Epithelial cell of prostate (primary cell): Measurements from ENCODE around the gene EPB41L3.
"Not testable (repeated sequence)": the region's sequence is repeated elsewhere in the genome, so short reads cannot be mapped to it uniquely, and the experiment has no call there.

ENCODE experiments used
- DNase-seq: peaks from one replicate; pipeline ENCODE4 v3.0.0-alpha.2; 2011; ENCODE audit warnings: low read depth, low spot score
- H3K27ac ChIP-seq: fragments of 450-650 bp; 2 replicates; pipeline ENCODE4 v1.5.1; 2017; ENCODE audit warnings: mild to moderate bottlenecking

Gene EPB41L3

GRCh38 chr18:5503740-5504139 is 40.1 kb downstream of the EPB41L3 start:
- no peak overlapping the region for H3K27ac ChIP-seq
- no peak for DNase-seq

GRCh38 chr18:5500158-5500939 is 43.4 kb downstream of the EPB41L3 start:
- H3K27ac ChIP-seq: no peak overlapping the region
- DNase-seq: no peak

DNA sequence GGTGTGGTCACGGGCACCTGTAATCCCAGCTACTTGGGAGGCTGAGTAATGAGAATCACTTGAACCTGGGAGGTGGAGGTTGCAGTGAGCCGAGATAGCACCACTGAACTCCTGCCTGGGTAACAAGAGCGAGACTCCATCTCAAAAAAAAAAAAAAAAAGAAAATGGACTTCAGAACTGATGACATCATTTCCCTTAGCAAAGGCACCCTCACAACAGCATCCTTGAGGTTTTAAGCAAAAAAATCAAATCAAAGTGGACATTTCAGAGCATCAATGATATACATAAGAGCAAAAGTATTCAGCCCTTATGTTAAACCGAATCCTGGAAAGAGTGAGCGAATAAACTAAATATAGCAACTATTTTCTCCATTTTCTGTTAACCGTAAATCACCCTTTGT is 45.3 kb downstream of the EPB41L3 start:
- no peak for DNase-seq

DNA sequence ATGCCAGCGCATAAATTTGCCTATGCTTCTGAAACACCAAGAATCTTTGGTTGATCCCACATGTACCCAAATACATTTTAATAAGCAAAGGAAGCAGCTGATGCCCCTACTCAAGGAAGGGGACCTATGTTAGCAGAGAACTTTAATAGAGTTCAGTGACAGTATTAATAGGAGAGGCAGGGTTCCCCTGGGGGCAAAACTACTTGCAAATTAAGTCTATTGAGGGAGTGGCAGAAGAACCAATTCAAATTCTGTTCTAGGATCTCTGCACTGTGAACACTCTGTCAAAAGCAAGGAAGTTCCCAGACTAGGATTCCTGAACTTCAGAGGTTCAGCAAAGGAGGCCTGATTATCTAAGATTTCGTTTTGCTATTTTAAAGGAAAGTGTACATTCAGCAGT is 47.5 kb downstream of the EPB41L3 start:
- H3K27ac ChIP-seq: no peak overlapping the region
- DNase-seq: no peak

More for the DNA sequence above, 45.3 kb downstream of the EPB41L3 start:
- H3K27ac ChIP-seq: no peak overlapping the region

GRCh38 chr18:5490753-5491480 is 52.9 kb downstream of the EPB41L3 start:
- no peak overlapping the region for H3K27ac ChIP-seq
- no peak for DNase-seq

DNA sequence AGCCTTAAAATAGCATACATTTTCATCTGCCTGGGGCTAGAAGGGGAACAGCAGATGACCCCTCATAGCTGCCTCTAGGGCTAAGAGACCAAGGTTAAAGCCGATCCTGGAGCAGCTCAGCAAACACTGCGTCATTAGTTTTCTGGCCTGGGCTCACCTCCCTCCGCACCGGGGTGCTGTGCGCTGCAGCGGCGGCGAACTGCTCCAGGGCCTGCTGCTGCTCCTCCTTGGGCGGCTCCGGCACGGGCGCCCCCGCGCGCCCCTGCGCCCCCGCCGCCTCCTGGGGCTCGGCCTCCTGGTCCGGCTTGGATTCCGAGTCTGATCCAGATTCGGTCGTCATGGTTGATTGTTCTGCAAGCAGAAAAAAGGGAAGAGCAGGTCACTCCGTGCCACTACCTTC is 55.0 kb downstream of the EPB41L3 start:
- no peak for DNase-seq
- no peak overlapping the region for H3K27ac ChIP-seq

- not testable (repeated sequence) for DNase-seq
Observed at GRCh38 chr18:5488044-5488443, 55.8 kb downstream of the EPB41L3 start.

GRCh38 chr18:5484526-5484925 is 59.3 kb downstream of the EPB41L3 start:
- H3K27ac ChIP-seq: no peak overlapping the region
- DNase-seq: no peak

More at GRCh38 chr18:5488044-5488443, 55.8 kb downstream of the EPB41L3 start:
- not testable (repeated sequence) for H3K27ac ChIP-seq

DNA sequence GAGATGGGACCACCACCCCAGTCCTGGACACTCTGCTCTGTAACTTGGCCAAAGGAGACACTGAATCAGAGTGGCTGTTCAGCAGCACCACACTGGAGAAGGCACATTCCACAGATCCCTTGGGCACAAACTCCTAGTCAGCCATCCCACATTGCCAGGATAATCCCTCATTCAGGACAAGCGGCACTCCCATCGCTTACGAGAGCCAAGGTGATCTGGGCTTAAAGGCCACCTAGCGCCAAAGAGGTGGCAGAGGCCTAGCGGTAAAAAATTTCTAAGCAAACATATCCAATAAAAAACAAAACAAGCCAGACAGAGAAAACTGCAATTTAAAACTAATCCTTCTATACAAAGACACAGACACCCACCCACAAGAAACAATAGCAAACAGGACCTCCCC is 62.2 kb downstream of the EPB41L3 start:
- no peak overlapping the region for H3K27ac ChIP-seq
- no peak for DNase-seq

GRCh38 chr18:5478261-5478660 is 65.5 kb downstream of the EPB41L3 start:
- DNase-seq: no peak
- H3K27ac ChIP-seq: no peak overlapping the region

DNA sequence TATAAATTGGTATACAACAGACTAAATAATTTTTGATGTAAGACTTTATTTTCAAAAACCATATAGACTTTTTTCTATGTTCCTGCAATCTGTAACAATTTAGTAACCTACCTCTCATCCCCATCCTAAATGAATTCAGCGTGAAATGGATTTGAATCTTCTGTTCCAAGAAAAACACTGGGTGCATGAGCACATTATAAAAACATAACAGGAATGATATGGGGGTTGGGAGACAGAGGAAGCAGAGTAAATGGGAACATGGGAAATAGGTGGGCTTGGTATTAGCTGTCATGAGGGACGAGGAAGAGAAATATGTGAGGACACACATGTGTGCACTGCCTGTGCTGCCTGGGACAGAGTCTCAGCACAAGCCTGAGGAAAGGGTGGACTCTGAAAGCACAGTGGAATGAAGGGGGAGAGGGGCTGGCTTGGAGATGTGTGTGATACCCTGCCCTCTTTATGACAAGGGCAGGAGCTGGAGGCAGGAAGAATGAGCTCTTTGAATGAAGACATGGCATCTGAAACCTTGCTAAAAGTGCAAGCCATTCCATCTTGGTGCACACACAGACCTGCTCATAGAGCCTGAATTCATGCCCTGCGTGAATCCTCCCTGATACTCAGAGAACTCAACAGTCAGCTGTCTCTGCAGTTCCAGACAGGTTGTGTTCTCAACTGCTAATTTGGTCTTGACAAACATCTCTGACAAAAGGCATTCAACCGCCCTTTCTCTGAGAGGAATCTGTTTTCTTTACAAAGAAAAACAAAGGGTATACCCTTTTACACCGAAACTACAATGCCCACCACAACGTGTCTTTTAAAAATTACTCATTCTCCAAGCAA is 66.6 kb downstream of the EPB41L3 start:
- DNase-seq: no peak
- no peak overlapping the region for H3K27ac ChIP-seq

DNA sequence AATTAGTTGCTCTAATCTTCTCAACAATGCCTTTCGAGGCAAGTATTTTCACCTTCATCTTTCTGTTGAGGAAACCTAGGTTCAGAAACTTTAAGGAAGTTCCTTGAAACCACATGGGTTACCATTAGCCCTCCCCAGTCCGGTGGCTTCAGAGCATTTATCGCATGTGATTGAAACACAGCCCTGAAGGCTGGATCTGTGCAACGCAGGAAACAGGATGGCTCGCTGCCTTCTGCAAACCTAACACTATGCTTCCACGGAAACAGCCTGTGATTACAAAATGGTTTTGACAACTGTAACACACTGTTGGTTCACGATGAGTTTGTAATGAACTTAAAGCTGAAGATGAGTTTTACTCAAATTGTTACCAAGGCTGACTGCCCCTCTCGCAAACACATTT is 68.5 kb downstream of the EPB41L3 start:
- no peak for DNase-seq
- no peak overlapping the region for H3K27ac ChIP-seq

DNA sequence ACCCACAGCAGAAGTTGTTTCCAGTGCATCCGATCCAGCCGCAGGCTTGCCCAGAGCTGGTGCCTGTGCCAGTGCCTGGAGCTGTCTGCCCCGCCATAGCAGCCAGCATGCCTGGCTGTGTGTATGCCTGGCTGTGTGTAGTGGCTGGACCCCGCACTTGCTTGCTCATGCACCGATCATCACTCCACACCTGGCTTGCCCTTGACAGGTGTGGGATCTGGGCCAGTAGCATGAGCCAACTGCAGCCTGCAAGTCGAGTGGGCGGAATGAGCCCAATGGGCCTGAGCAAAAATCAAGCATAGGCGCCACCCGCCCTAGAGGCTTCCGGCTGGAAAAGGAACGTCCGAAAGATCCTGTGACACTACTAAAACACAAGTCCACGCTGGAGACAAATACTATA is 74.5 kb downstream of the EPB41L3 start:
- no peak overlapping the region for H3K27ac ChIP-seq
- DNase-seq: peak; percentile 8

DNA sequence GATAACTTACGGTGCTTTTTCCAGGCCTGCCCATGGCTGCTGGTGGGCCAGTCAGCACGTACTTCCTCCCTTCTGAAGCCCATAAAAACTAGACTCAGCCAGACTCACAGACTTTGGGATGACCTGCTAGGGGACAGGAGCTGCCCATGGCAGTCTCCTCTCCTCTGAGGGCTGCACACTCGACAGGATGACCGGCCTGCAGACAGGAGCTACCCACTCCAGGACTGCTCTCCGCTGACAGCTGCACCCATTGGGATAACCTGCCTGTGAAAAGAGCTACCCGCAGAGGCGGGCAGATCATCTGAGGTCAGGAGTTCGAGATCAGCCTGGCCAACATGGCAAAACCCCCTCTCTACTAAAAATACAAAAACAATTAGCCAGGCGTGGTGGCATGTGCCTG is 75.4 kb downstream of the EPB41L3 start:
- H3K27ac ChIP-seq: no peak overlapping the region
- no peak for DNase-seq

GRCh38 chr18:5467671-5468070 is 76.1 kb downstream of the EPB41L3 start:
- DNase-seq: no peak

DNA sequence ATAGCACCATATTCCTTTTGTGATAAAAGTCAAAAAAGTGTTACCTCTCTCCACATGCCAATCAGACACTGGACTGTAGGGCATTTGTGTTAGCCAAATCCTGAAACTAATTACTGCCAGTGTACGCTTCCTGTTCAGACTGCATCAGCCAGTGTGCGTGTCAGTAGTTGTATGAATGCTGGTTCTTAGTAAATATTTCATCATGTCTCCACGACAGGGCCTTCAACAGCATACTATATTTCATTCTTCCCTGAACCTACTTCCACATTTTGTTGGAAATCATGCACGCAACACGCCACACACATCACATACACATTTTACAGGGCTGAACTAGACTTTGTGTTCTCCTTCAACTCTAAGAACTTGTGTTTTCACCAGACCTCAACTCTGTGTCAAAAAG is 77.5 kb downstream of the EPB41L3 start:
- no peak for DNase-seq
- H3K27ac ChIP-seq: no peak overlapping the region

More at GRCh38 chr18:5467671-5468070, 76.1 kb downstream of the EPB41L3 start:
- H3K27ac ChIP-seq: no peak overlapping the region

- H3K27ac ChIP-seq: no peak overlapping the region
- DNase-seq: no peak
Observed at GRCh38 chr18:5464251-5464650, 79.5 kb downstream of the EPB41L3 start.

DNA sequence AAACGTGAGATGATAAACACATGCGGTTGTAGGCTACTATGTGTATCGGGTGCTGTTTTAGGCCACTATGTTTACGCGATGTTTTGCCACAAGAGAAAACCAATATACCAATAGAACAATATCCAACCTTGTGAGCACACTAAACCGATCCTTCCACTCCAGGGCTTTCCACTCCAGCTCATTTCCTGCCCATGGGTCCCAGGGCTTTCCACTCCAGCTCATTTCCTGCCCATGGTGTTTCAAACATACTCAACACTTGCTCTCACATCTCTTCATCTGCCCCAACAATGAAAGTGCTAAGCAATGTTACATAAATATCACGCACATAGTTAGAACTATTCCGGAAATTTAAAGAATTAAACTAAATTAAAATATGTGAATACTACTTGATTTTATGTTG is 80.0 kb downstream of the EPB41L3 start:
- DNase-seq: no peak

GRCh38 chr18:5463390-5463789 is 80.4 kb downstream of the EPB41L3 start:
- no peak for DNase-seq
- H3K27ac ChIP-seq: no peak overlapping the region

More for the DNA sequence above, 80.0 kb downstream of the EPB41L3 start:
- no peak overlapping the region for H3K27ac ChIP-seq

DNA sequence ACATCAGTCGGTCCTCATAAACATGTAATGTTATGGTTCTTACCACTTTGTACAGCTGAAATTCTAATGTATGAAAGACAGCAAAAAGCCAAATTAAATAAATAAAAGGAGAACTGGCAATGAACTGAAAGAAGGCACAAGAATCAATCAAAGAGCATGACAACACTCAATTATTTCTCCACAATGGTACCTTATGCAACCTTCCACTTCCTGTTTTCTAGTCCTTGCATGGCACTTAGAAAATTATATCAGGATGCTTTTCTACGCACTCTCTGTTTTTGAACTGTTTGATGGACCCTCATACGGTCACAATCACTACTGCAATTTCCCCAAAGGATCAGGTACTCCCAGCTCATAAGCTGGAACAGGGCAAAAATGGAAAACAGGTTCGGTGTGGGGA is 81.6 kb downstream of the EPB41L3 start:
- DNase-seq: no peak
- H3K27ac ChIP-seq: no peak overlapping the region

DNA sequence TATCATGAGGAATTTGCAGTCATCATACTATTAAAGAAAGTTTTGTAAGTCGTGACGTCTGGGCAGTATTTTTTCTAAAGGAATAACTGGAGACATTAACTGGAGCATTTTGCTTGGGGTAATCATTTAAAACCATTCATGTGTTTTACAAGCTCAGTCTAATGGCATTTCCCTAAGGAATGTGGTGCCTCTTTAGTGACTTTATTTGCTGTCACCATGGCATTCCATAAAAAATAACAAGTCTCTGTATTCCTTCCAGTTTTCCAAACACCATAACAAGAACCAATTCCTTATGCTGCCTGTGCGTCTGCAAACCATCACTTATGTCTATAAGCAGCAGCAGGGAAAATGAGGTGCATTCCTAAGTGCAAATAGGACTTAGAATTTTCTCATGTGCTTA is 82.8 kb downstream of the EPB41L3 start:
- DNase-seq: no peak
- no peak overlapping the region for H3K27ac ChIP-seq
